PC-3 (cell line): ENCODE measurements around the gene JARID2. TPM values are rescaled to one million over a fixed set of nuclear protein-coding genes. Genes with fewer than 3 reads are reported as not detected.

Experiments
- ATAC-seq: fragments of 200-7000 bp; cut with Tn5 transposase; 2 replicates; pipeline ENCODE4 v1.9.1; 2020; ENCODE audit warnings: mild to moderate bottlenecking, moderate library complexity
- BruUV-seq: library from RNA; stranded (reverse); fragments of 400-500 nt; replicated peaks from 2 replicates; lab custom pipeline; 2021; lab: Mats Ljungman, UMichigan
- CTCF ChIA-PET: fragments of 300-600 bp; sonication (Branson Sonifier 250); formaldehyde crosslinking; loops from one replicate; lab custom pipeline; 2022; ENCODE audit warnings: antibody characterized with exemption; lab: Charles Lee
- POLR2A ChIA-PET: fragments of 300-600 bp; sonication (Branson Sonifier 250); formaldehyde crosslinking; loops from one replicate; lab custom pipeline; 2022; ENCODE audit warnings: antibody characterized with exemption; ENCODE audit not compliant: unreplicated experiment; lab: Charles Lee
- DNase-seq: peaks from one replicate; pipeline ENCODE4 v3.0.0-alpha.2; 2015
- H2AFZ ChIP-seq: fragments of 300-600 bp; sonication (generic); 2 replicates; pipeline ENCODE4 v1.6.0; 2016; ENCODE audit warnings: antibody characterized with exemption, low read length
- H3F3A ChIP-seq: fragments of 300-600 bp; sonication (generic); one replicate; pipeline ENCODE4 v1.6.0; 2017; ENCODE audit warnings: antibody characterized with exemption, low read length, control low read depth, mild to moderate bottlenecking; ENCODE audit not compliant: unreplicated experiment
- H3K27ac ChIP-seq: fragments of 300-600 bp; sonication (generic); 2 replicates; pipeline ENCODE4 v1.5.1; 2016; ENCODE audit warnings: mild to moderate bottlenecking, low read length
- H3K27me3 ChIP-seq: fragments of 300-600 bp; sonication (generic); 2 replicates; pipeline ENCODE4 v1.6.1; 2016; ENCODE audit warnings: low read length, mixed read lengths
- H3K36me3 ChIP-seq: fragments of 300-600 bp; sonication (generic); 2 replicates; pipeline ENCODE4 v1.6.1; 2016; ENCODE audit warnings: low read depth, mixed run types, low read length, mixed read lengths
- H3K4me1 ChIP-seq: fragments of 300-600 bp; sonication (generic); 2 replicates; pipeline ENCODE4 v1.5.1; 2016; ENCODE audit warnings: low read length; ENCODE audit not compliant: insufficient read depth
- H3K4me2 ChIP-seq: fragments of 300-600 bp; sonication (generic); 2 replicates; pipeline ENCODE4 v1.6.0; 2016; ENCODE audit warnings: low read length
- H3K4me3 ChIP-seq: fragments of 300-600 bp; sonication (generic); 2 replicates; pipeline ENCODE4 v1.5.1; 2016; ENCODE audit warnings: mild to moderate bottlenecking, low read length, mixed read lengths
- H3K79me2 ChIP-seq: fragments of 300-600 bp; sonication (generic); 2 replicates; pipeline ENCODE4 v1.6.1; 2017; ENCODE audit warnings: low read length, mixed read lengths
- H3K9ac ChIP-seq: fragments of 300-600 bp; sonication (generic); 2 replicates; pipeline ENCODE4 v1.6.0; 2016; ENCODE audit warnings: mild to moderate bottlenecking, low read length
- H3K9me2 ChIP-seq: fragments of 300-600 bp; sonication (generic); replicated peaks from 2 replicates; pipeline ENCODE4 v1.6.1; 2016; ENCODE audit warnings: mixed run types, low read length, mixed read lengths
- H3K9me3 ChIP-seq: fragments of 300-600 bp; sonication (generic); 2 replicates; pipeline ENCODE4 v1.6.1; 2016; ENCODE audit warnings: low read length, mixed read lengths
- H4K20me1 ChIP-seq: fragments of 300-600 bp; sonication (generic); 2 replicates; pipeline ENCODE4 v1.6.1; 2016; ENCODE audit warnings: low read length, mixed read lengths
- EZH2 ChIP-seq: fragments of 300-600 bp; sonication (generic); IDR thresholded peaks from one replicate; pipeline ENCODE4 v1.6.1; 2017; ENCODE audit warnings: antibody characterized with exemption, mild to moderate bottlenecking, low read length; ENCODE audit not compliant: unreplicated experiment
- EZH2phosphoT487 ChIP-seq: fragments of 300-600 bp; sonication (generic); IDR thresholded peaks from 2 replicates; pipeline ENCODE4 v1.6.1; 2018; ENCODE audit warnings: mild to moderate bottlenecking, antibody characterized with exemption, low read length, borderline replicate concordance
- intact Hi-C: fragments of 100-400 bp; cut with micrococcal nuclease; formaldehyde crosslinking; loops from 2 replicates; pipeline ENCODE4 v1.9.0; 2023
- total RNA-seq: library from RNA; depleted of rRNA; stranded (reverse); fragments of >200 nt; gene quantifications from 2 replicates; pipeline ENCODE4 v1.2.3, GENCODE V29; 2014
- TF ChIP-seq, protein P1 (sequence below): fragments of 300-600 bp; sonication (generic); conservative IDR thresholded peaks from 2 replicates; pipeline ENCODE4 v1.5.1; 2017; ENCODE audit warnings: antibody characterized with exemption, low read depth, mild to moderate bottlenecking, low read length

The JARID2 gene
- total RNA-seq, 1 experiment from 2014 or later = 11.0 TPM

DNA sequence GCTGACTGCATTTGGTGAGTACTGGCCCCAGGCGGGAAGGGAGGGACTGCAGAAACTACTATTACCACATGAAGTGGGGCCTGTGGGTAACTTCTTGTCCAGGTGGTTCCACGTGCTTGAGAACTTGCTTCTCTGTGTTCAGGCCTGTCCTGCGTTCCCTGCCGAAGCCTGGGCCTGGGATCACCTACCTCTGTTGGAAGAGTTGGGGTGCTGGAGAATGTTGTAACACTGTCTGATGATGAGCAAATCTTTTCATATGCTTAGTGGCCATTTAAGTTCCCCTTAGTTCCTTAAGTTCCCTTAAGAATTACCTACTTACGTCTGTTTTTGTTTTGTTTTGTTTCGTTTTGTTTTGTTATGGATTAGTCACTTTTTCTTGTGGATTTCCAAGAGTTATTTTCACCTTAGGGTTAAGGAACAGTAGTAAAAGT, 262.6 kb downstream of the JARID2 start:
- CTCF ChIA-PET = no interaction called here
- no peak for DNase-seq

GRCh38 chr6:15508931-15509330, 263.1 kb downstream of the JARID2 start:
- DNase-seq (no peak), ATAC-seq (no peak)
- Histone ChIP-seq H3K79me2 (peaks cover 17% of the 10 kb centered on the region), H3F3A (no peaks in the 10 kb centered on the region), H2AFZ (no peak overlapping the region), H3K4me3 (no peak overlapping the region), H4K20me1 (peaks cover 12% of the 10 kb centered on the region; the same call in 1 of the 2 replicates), H3K27me3 (no peaks in the 10 kb centered on the region), H3K4me1 (peaks cover 15% of the 10 kb centered on the region), H3K9me2 (no peaks in the 10 kb centered on the region), H3K27ac (no peak overlapping the region), H3K9me3 (no peaks in the 10 kb centered on the region), H3K36me3 (peaks cover 12% of the 10 kb centered on the region), H3K9ac (no peak overlapping the region), H3K4me2 (no peak overlapping the region)
- CTCF ChIA-PET = no interaction called here
- BruUV-seq = no TSS peak
- TF ChIP-seq EZH2 (no peak), EZH2phosphoT487 (no peak)
- TF ChIP-seq, protein P1, sequence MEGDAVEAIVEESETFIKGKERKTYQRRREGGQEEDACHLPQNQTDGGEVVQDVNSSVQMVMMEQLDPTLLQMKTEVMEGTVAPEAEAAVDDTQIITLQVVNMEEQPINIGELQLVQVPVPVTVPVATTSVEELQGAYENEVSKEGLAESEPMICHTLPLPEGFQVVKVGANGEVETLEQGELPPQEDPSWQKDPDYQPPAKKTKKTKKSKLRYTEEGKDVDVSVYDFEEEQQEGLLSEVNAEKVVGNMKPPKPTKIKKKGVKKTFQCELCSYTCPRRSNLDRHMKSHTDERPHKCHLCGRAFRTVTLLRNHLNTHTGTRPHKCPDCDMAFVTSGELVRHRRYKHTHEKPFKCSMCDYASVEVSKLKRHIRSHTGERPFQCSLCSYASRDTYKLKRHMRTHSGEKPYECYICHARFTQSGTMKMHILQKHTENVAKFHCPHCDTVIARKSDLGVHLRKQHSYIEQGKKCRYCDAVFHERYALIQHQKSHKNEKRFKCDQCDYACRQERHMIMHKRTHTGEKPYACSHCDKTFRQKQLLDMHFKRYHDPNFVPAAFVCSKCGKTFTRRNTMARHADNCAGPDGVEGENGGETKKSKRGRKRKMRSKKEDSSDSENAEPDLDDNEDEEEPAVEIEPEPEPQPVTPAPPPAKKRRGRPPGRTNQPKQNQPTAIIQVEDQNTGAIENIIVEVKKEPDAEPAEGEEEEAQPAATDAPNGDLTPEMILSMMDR = no peak
- intact Hi-C loops = loop anchor here (5.0 kb wide), 1 partner anchor 113 kb away; no protein-coding TSS in a partner anchor
- POLR2A ChIA-PET = no interaction called here

More for the DNA sequence above, 262.6 kb downstream of the JARID2 start:
- Histone ChIP-seq H3K4me3 (no peak overlapping the region), H2AFZ (no peak overlapping the region), H3K9me3 (no peaks in the 10 kb centered on the region), H3K27ac (no peak overlapping the region), H3K27me3 (no peaks in the 10 kb centered on the region), H3K9me2 (no peaks in the 10 kb centered on the region), H3K79me2 (peaks cover 17% of the 10 kb centered on the region), H3K9ac (no peak overlapping the region), H3K4me1 (peaks cover 15% of the 10 kb centered on the region), H3K4me2 (no peak overlapping the region), H4K20me1 (peaks cover 12% of the 10 kb centered on the region; the same call in 1 of the 2 replicates), H3F3A (no peaks in the 10 kb centered on the region), H3K36me3 (peaks cover 12% of the 10 kb centered on the region)
- no peak for ATAC-seq
- POLR2A ChIA-PET = no interaction called here
- no TSS peak for BruUV-seq
- TF ChIP-seq EZH2phosphoT487 = no peak
- intact Hi-C loops = loop anchor here (5.0 kb wide), 1 partner anchor 114 kb away; no protein-coding TSS in a partner anchor

DNA sequence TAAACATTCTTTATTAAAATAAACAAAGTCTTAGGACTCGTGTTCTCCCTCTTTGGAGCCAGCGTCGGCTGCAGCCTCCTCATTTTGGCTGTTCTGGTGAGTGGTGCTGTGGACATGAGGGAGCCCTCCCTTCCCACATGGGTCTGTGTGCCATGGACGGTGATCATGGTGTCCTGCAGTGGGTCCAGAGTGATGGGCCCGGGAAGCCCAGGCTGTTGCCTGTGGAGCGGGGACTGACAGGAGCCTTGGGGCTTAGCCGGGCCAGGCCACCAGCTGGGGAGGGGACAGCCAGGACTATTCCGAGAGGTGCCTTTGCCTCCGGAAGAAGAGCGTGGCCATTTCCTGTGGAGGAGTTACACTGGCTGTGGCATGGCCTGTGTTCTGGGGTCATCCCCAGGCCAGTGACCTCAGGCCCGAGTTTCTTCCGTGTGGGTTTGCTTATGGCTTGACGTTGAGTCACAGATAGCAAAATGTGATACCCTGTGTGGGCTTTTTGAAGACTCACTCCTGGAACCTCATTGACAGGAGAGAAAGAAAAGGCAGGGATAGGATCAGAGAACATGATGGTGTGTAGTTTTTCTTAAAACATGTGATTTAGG, 263.6 kb downstream of the JARID2 start:
- Histone ChIP-seq H4K20me1 (peaks cover 12% of the 10 kb centered on the region; the same call in 1 of the 2 replicates), H3K79me2 (peaks cover 17% of the 10 kb centered on the region), H3K27ac (no peak overlapping the region), H2AFZ (no peak overlapping the region), H3K9me2 (no peaks in the 10 kb centered on the region), H3K9ac (no peak overlapping the region), H3K36me3 (peaks cover 12% of the 10 kb centered on the region), H3K27me3 (no peaks in the 10 kb centered on the region), H3K4me1 (peaks cover 10% of the 10 kb centered on the region), H3K4me2 (no peak overlapping the region), H3F3A (no peaks in the 10 kb centered on the region), H3K9me3 (no peaks in the 10 kb centered on the region), H3K4me3 (no peak overlapping the region)
- TF ChIP-seq, protein P1 = no peak
- TF ChIP-seq EZH2phosphoT487 = no peak
- TF ChIP-seq EZH2 = no peak
- ATAC-seq (no peak), DNase-seq (no peak)
- intact Hi-C loops = loop anchor here (5.0 kb wide), 1 partner anchor 113 kb away; no protein-coding TSS in a partner anchor
- POLR2A ChIA-PET = no interaction called here
- no TSS peak for BruUV-seq
- CTCF ChIA-PET = no interaction called here
